ENCODE data around the gene SEC22B.
"Not testable (repeated sequence)": the region's sequence is repeated elsewhere in the genome, so short reads cannot be mapped to it uniquely, and the experiment has no call there.

SEC22B gene

DNA sequence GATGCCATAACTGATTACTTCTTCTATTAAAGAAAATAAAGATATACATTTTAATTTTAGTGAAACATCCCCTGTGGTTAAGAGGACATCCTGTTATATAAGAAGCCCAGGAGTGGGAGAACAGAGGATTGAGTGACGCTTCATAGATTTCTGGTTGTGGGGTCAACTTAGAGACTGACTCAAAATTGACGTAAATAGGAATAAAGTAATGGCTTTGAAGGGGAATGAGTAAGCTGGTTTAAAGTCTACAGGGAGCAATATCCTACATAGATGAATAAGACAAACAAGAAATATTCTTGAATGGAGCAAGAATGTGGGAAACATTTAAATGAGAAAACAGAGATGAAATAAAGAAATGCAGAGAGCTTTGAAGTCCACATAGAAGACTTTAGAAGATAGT is 60.2 kb downstream of the SEC22B start:
- not testable (repeated sequence) for DNase-seq (ENCODE audit: low read depth in 3 of 3)

DNA sequence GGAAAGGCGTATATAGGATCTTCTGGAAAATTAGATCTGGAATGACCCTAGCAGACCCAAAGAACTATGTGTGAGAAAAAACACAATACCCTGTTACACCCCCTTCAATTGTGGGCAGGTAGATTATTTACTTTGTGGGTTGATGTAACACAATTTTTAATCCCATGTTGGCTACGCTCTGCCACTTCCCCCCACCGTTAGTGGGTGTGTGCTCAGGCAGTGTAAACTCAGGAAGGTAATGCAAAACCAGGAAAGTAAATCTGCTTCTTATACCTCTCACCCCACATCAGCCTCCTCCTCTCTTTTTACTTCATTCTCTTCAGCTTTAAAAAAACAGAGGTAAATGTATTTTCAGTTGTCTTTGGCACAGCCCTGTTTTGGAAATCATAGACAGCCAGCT is 63.2 kb downstream of the SEC22B start:
- not testable (repeated sequence) for DNase-seq (ENCODE audit: low read depth in 3 of 3)

DNA sequence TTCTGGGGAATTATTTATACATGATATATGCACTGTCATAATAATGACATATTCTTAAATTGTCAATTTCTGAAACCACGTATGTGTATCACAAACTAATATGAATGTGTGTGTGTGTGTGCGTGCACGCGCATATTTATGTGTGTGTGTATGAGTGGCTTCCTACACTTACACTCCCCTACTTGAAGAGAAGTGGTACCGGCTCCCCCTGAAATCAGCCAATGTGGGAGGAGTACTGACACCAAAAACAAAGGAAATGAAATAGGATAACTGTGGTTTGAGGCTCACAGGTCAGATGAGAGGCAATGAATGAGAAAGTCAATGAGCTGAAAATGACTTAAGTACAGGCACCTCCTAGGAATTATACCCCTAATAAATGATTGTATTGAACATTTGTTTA is 64.1 kb downstream of the SEC22B start:
- not testable (repeated sequence) for DNase-seq (ENCODE audit: low read depth in 3 of 3)

DNA sequence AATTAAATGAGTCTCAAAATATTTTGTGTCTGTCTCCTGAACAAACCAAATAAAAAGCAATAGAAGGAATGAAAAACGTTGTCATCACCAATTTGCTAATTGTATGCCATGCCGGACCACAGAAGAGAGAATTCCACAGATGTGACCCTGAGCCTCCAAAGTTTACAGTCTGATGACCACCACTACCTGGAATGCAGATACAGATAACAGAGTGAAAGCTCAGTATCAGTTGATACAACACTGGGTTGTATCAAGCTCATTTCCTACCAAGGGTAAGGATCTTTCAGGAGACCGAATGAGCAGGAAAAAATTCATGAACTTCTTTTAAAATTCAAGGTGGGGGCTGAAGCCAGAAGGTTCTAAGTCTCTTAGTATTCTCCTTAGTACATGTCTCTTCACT is 64.5 kb downstream of the SEC22B start:
- not testable (repeated sequence) for DNase-seq (ENCODE audit: low read depth in 3 of 3)

DNA sequence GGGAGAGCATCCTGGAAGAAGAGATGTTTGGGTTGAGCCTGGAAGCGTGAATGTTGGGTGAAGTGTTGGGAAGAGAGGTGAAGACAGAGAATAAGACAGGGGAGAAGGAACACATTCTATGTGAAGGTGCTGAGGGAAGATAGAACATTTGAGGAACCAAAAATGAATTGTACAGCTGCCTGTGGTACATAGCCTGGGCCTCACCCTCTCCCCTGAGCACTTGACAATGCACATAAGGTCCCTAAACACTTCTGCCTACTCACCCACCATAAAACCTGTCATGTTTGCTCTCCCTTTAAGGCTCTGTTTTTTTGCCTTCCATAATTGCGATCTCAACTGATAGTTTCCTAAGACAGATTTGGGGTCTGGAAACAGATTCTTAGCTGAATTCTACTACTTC is 65.3 kb downstream of the SEC22B start:
- DNase-seq (ENCODE audit: low read depth in 3 of 3) = not testable (repeated sequence)

DNA sequence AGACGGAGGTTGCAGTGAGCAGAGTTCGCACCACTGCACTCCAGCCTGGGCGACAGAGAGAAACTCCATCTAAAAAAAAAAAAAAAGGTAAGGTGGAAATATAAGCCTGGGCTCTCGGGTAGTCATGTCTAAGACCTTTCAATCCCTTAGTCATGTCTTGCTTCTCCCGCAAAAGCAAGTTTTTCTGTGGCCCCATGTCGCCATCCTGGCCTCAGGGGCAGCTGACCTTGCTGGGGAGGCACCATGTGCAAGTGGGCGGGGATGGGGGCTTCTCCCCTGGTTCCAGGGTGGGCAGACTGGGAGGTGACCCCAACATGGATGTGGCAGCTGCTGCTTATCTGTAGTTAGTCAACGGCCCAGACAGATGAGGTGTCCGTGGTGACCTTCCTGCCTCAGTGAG is 66.7 kb downstream of the SEC22B start:
- not testable (repeated sequence) for DNase-seq (ENCODE audit: low read depth in 3 of 3)

DNA sequence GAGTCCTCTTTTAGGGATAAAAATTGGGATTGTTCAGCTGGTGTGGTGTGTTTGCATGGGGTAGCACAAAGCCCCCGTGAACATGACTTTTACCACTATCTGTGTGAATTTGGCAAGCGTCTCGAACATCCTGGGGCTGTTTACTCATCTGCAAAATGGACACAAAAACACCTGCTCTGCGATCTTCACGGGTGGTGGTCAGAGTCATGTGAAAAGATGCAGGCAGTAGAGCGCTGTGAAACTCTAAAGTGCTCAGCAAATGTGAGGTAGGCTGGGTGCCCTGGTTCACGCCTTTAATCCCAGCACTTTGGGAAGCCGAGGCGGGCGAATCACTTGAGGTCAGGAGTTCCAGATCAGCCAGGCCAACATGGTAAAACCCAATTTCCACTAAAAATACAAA is 67.1 kb downstream of the SEC22B start:
- DNase-seq (ENCODE audit: low read depth in 3 of 3) = not testable (repeated sequence)

DNA sequence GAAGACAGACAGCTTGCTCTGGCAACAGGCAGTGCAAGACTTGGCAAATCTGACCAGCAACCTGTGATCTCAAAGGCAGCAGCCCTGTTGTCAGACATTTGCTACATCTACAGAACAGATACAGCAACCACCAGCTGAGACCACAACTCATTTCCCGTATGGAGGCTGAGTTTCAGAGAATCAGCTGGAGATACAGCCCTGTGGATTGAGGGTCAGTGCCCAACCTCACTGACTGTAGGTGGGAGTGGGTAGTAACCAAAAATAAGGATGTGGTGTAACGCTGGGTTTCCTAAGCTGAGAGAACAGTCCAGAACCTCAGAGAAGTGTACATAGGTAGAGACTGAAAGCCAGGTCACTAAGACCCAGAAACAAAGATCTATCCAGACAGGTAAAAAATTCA is 71.0 kb downstream of the SEC22B start:
- not testable (repeated sequence) for DNase-seq (ENCODE audit: low read depth in 3 of 3)

DNA sequence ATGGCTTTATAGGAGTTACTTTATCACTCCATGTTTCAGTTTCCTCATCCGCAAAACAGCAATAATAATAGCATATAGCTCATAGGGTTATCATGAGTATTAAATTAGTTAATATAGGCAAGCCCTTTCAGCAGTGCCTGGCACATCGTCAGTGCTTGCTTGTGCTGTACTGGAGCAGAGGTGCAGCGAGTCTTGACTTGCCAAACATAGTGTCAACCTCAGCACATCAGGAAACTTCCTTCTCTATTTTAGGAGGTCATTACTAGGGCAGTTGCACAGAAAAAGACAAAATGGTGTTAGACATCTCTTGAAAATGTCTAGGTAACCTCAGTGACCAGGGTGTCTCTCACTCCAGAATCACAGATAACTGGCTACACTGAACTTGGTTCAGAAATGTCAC is 72.6 kb downstream of the SEC22B start:
- not testable (repeated sequence) for DNase-seq (ENCODE audit: low read depth in 3 of 3)

DNA sequence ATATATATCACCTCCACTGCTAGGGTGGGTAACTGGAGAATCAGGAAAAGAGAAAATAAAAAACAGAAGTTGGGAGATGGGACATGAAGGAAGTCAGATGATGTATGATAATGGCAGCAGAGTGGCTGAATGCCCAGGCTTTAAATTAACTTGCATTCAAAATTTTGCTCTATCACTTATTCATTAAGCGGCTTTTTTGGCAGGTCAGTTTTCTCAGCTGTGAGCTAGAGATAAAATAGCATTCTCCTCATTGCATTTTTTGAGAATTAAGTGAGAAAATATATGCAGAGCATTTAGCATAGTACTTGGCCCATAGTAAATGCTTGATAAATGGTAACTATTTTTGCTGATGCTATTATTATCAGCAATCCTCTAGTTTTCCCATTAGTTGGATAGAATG is 74.7 kb downstream of the SEC22B start:
- DNase-seq (ENCODE audit: low read depth in 3 of 3) = not testable (repeated sequence)
